H1 (cell line): ENCODE results near the gene SUSD6. TPM values are rescaled to one million over a fixed set of nuclear protein-coding genes. Genes with fewer than 3 reads are reported as not detected.

ENCODE experiments used
- CTCF ChIA-PET: fragments of 300-600 bp; sonication (Branson Sonifier 250); formaldehyde crosslinking; loops from one replicate; lab custom pipeline; 2021; ENCODE audit not compliant: partially characterized antibody; lab: Charles Lee
- POLR2A ChIA-PET: fragments of 300-600 bp; sonication (Branson Sonifier 250); formaldehyde crosslinking; loops from one replicate; lab custom pipeline; 2021; ENCODE audit warnings: inconsistent platforms; ENCODE audit not compliant: partially characterized antibody; lab: Charles Lee
- DNase-seq, 2 experiments: peaks; one replicate each; pipeline versions ENCODE4 v3.0.0 to v3.0.0-alpha.2; 2010 to 2022; ENCODE audit warnings: low spot score in 2 of 2, low read depth in 1 of 2, mixed read lengths in 1 of 2
- FAIRE-seq: peaks from 2 replicates; lab custom pipeline; 2011; peaks lifted over from hg19 to GRCh38; lab: Jason Lieb, UNC
- H2AFZ ChIP-seq: 2 replicates; pipeline ENCODE4 v1.8.1; 2012; ENCODE audit warnings: low read length, inconsistent platforms
- H2AK5ac ChIP-seq: 2 replicates; pipeline ENCODE4 v1.6.1; 2013; ENCODE audit warnings: low read depth, low read length
- H2BK120ac ChIP-seq: replicated peaks from 2 replicates; pipeline ENCODE3; 2013; ENCODE audit warnings: low read depth, low read length, inconsistent platforms
- H2BK12ac ChIP-seq: 2 replicates; pipeline ENCODE4 v1.6.1; 2013; ENCODE audit warnings: low read depth, low read length
- H2BK15ac ChIP-seq: 2 replicates; pipeline ENCODE4 v1.6.1; 2013; ENCODE audit warnings: low read length
- H2BK20ac ChIP-seq: 2 replicates; pipeline ENCODE4 v1.6.1; 2013; ENCODE audit warnings: low read length
- H2BK5ac ChIP-seq: 2 replicates; pipeline ENCODE4 v1.6.1; 2013; ENCODE audit warnings: low read depth, low read length
- H3K14ac ChIP-seq: 2 replicates; pipeline ENCODE4 v1.6.1; 2013; ENCODE audit warnings: inconsistent platforms; ENCODE audit not compliant: insufficient read length
- H3K18ac ChIP-seq: 2 replicates; pipeline ENCODE4 v1.6.1; 2013; ENCODE audit warnings: low read length; ENCODE audit errors: extremely low read depth
- H3K23ac ChIP-seq: 2 replicates; pipeline ENCODE4 v1.6.1; 2013; ENCODE audit warnings: inconsistent platforms; ENCODE audit not compliant: insufficient read length
- H3K23me2 ChIP-seq: 2 replicates; pipeline ENCODE4 v1.6.1; 2013; ENCODE audit warnings: low read depth, low read length
- H3K27ac ChIP-seq: 2 replicates; pipeline ENCODE4 v1.6.1; 2011; ENCODE audit warnings: low read depth, low read length, inconsistent platforms
- H3K27me3 ChIP-seq, 4 experiments: replicated peaks in 1 of 4; 1 replicate in 1 of 4; 2 replicates in 3 of 4; pipeline versions ENCODE4 v1.6.1 to v1.8.1; 2011 to 2013; ENCODE audit warnings: low read length in 3 of 4, mild to moderate bottlenecking in 3 of 4, inconsistent platforms in 2 of 4, mixed read lengths in 2 of 4, moderate library complexity in 1 of 4; ENCODE audit not compliant: control insufficient read depth in 3 of 4, insufficient read depth in 3 of 4; ENCODE audit errors: extremely low read depth in 1 of 4
- H3K36me3 ChIP-seq, 4 experiments: 2 replicates each; pipeline versions ENCODE4 v1.6.1 to v1.8.1; 2011 to 2013; ENCODE audit warnings: mild to moderate bottlenecking in 4 of 4, low read length in 3 of 4, moderate library complexity in 2 of 4, control low read depth in 1 of 4, inconsistent platforms in 1 of 4; ENCODE audit not compliant: insufficient read depth in 4 of 4, control insufficient read depth in 2 of 4
- H3K4ac ChIP-seq: replicated peaks from 2 replicates; pipeline ENCODE3; 2013; ENCODE audit warnings: low read length, low read depth, mixed read lengths, inconsistent platforms; ENCODE audit not compliant: insufficient read length
- H3K4me1 ChIP-seq, 4 experiments: replicated peaks in 1 of 4; 1 replicate in 1 of 4; 2 replicates in 3 of 4; pipeline versions ENCODE4 v1.6.1 to v1.8.1; 2011 to 2013; ENCODE audit warnings: low read length in 3 of 4, inconsistent platforms in 2 of 4, mixed read lengths in 1 of 4; ENCODE audit not compliant: insufficient read depth in 4 of 4, control insufficient read depth in 3 of 4
- H3K4me2 ChIP-seq, 2 experiments: 2 replicates each; pipeline versions ENCODE4 v1.6.1 to v1.8.1; 2011 to 2013; ENCODE audit warnings: low read depth in 2 of 2, low read length in 2 of 2, control low read depth in 1 of 2, inconsistent platforms in 1 of 2, mild to moderate bottlenecking in 1 of 2; ENCODE audit not compliant: insufficient read depth in 1 of 2
- H3K4me3 ChIP-seq, 4 experiments: fragments of 200-600, 300-600 bp in 1 of 4; sonication (generic), shearing (Covaris generic), sonication (Bioruptor Twin) in 1 of 4; 2 replicates each; pipeline versions ENCODE4 v1.5.1 to v1.8.1; 2011 to 2016; ENCODE audit warnings: low read length in 4 of 4, low read depth in 3 of 4, control low read depth in 2 of 4, inconsistent platforms in 2 of 4, mild to moderate bottlenecking in 2 of 4, mixed read lengths in 1 of 4, moderate library complexity in 1 of 4; ENCODE audit not compliant: insufficient read depth in 2 of 4; ENCODE audit errors: extremely low read depth in 1 of 4
- H3K56ac ChIP-seq: replicated peaks from 2 replicates; pipeline ENCODE3; 2013; ENCODE audit warnings: low read depth, mild to moderate bottlenecking, mixed read lengths, low read length, inconsistent platforms; ENCODE audit not compliant: insufficient read length
- H3K79me1 ChIP-seq: 2 replicates; pipeline ENCODE4 v1.6.1; 2013; ENCODE audit warnings: low read depth, low read length, control low read depth
- H3K79me2 ChIP-seq, 2 experiments: 2 replicates each; pipeline versions ENCODE4 v1.6.1 to v1.8.1; 2012 to 2013; ENCODE audit warnings: low read length in 2 of 2, mild to moderate bottlenecking in 2 of 2, inconsistent platforms in 1 of 2; ENCODE audit not compliant: insufficient read depth in 2 of 2, control insufficient read depth in 1 of 2
- H3K9ac ChIP-seq, 4 experiments: replicated peaks in 1 of 4; 1 replicate in 1 of 4; 2 replicates in 3 of 4; pipeline versions ENCODE4 v1.6.1 to v1.8.1; 2011 to 2013; ENCODE audit warnings: low read depth in 3 of 4, low read length in 3 of 4, control low read depth in 2 of 4, mild to moderate bottlenecking in 2 of 4, moderate library complexity in 2 of 4, inconsistent platforms in 1 of 4; ENCODE audit errors: extremely low read depth in 1 of 4
- H3K9me3 ChIP-seq, 2 experiments: 2 replicates each; pipeline versions ENCODE4 v1.6.1 to v1.8.1; 2012 to 2013; ENCODE audit warnings: mild to moderate bottlenecking in 2 of 2, moderate library complexity in 2 of 2, control low read depth in 1 of 2, inconsistent platforms in 1 of 2, low read depth in 1 of 2, low read length in 1 of 2, mixed read lengths in 1 of 2; ENCODE audit not compliant: insufficient read depth in 2 of 2
- H4K20me1 ChIP-seq, 2 experiments: replicated peaks in 1 of 2; 2 replicates each; pipeline versions ENCODE3 to v1.8.1; 2011 to 2013; ENCODE audit warnings: inconsistent platforms in 2 of 2, low read length in 2 of 2, mild to moderate bottlenecking in 1 of 2; ENCODE audit not compliant: insufficient read depth in 2 of 2, control insufficient read depth in 1 of 2
- H4K5ac ChIP-seq: 2 replicates; pipeline ENCODE4 v1.6.1; 2013; ENCODE audit warnings: low read length, low read depth, mixed read lengths, inconsistent platforms; ENCODE audit not compliant: insufficient read length
- H4K8ac ChIP-seq: 2 replicates; pipeline ENCODE4 v1.8.0; 2013; ENCODE audit warnings: mild to moderate bottlenecking, moderate library complexity, low read length, inconsistent platforms; ENCODE audit not compliant: insufficient read depth; ENCODE audit errors: extremely low read depth
- H4K91ac ChIP-seq: replicated peaks from 2 replicates; pipeline ENCODE3; 2013; ENCODE audit warnings: low read length, mixed read lengths, inconsistent platforms; ENCODE audit not compliant: insufficient read length
- CHD1 ChIP-seq: IDR thresholded peaks from 2 replicates; pipeline ENCODE4 v1.6.1; 2012; ENCODE audit warnings: low read depth, low read length, improper control_type of control experiment
- CHD2 ChIP-seq: IDR thresholded peaks from 2 replicates; pipeline ENCODE4 v1.6.1; 2012; ENCODE audit warnings: low read length, improper control_type of control experiment
- HDAC6 ChIP-seq: IDR thresholded peaks from one replicate; pipeline ENCODE4 v1.7.1; 2012; ENCODE audit warnings: low read depth, mild to moderate bottlenecking, inconsistent platforms, low read length, moderate library complexity
- JUN ChIP-seq: IDR thresholded peaks from 2 replicates; pipeline ENCODE4 v1.6.1; 2011; ENCODE audit warnings: low read depth, mild to moderate bottlenecking, improper control_type of control experiment, low read length
- KDM1A ChIP-seq: fragments of 200-600, 300-600 bp; sonication (generic); IDR thresholded peaks from 2 replicates; pipeline ENCODE4 v1.7.1; 2016; ENCODE audit warnings: mild to moderate bottlenecking, low read length, borderline replicate concordance
- NANOG ChIP-seq: IDR thresholded peaks from 2 replicates; pipeline ENCODE4 v1.6.1; 2011; ENCODE audit warnings: low read length, low read depth, mild to moderate bottlenecking, inconsistent platforms; ENCODE audit not compliant: insufficient read depth, poor library complexity, severe bottlenecking
- RBBP5 ChIP-seq: IDR thresholded peaks from 2 replicates; pipeline ENCODE4 v1.7.1; 2012; ENCODE audit warnings: low read depth, mild to moderate bottlenecking, inconsistent platforms, low read length, moderate library complexity, borderline replicate concordance
- SP2 ChIP-seq: IDR thresholded peaks from 2 replicates; pipeline ENCODE4 v1.6.1; 2012; ENCODE audit warnings: mild to moderate bottlenecking, low read length, inconsistent platforms
- TBP ChIP-seq: IDR thresholded peaks from 2 replicates; pipeline ENCODE4 v1.6.1; 2011; ENCODE audit warnings: low read depth, low read length, improper control_type of control experiment
- WGBS, 2 experiments: shearing (Covaris generic) in 1 of 2; methylation state at CpG; one replicate each; pipeline versions ENCODE4 v1.1.6 to v1.1.7; 2013 to 2015; ENCODE audit warnings: low lambda C conversion rate in 2 of 2, mixed read lengths in 2 of 2, inconsistent platforms in 1 of 2, low coverage in 1 of 2, missing lambda C conversion rate in 1 of 2; ENCODE audit not compliant: insufficient replicate concordance in 2 of 2, insufficient coverage in 1 of 2, insufficient read length in 1 of 2; ENCODE audit errors: extremely low coverage in 1 of 2, missing lambda C conversion rate in 1 of 2; 5-methylcytosine and 5-hydroxymethylcytosine counted together
- polyA plus RNA-seq, 7 experiments: library from polyadenylated mRNA; depleted of rRNA in 3 of 7; stranded (reverse) in 5 of 7; unstranded in 2 of 7; fragments of >200 nt in 5 of 7; fragments of 200-250 nt in 2 of 7; gene quantifications; 1 replicate in 5 of 7; 2 replicates in 1 of 7; 4 replicates in 1 of 7; pipeline versions ENCODE4 v1.2.1 to v1.2.3, GENCODE V29; 2011 to 2013; ENCODE audit warnings: missing spikeins in 2 of 7, mixed read lengths in 2 of 7
- total RNA-seq: library from RNA; stranded (reverse); fragmentation: NEBNext Ultra II Directional; extraction: Animal tissue kit (Norgen Biotek cat#: 25700); gene quantifications from 2 replicates; pipeline ENCODE4 v1.2.1, GENCODE V29; 2021
- TF ChIP-seq, protein P1 (sequence below): IDR thresholded peaks from 2 replicates; pipeline ENCODE4 v1.6.1; 2012; ENCODE audit warnings: inconsistent platforms
- TF ChIP-seq, protein P2 (sequence below): IDR thresholded peaks from 2 replicates; pipeline ENCODE4 v1.6.1; 2012; ENCODE audit warnings: inconsistent platforms

SUSD6 gene
- total and polyA plus RNA-seq, 2 of the 8 experiments (the other 6 are each of a cell fraction or from before 2014, with no cell fraction given): 3.0 to 3.8 TPM

DNA sequence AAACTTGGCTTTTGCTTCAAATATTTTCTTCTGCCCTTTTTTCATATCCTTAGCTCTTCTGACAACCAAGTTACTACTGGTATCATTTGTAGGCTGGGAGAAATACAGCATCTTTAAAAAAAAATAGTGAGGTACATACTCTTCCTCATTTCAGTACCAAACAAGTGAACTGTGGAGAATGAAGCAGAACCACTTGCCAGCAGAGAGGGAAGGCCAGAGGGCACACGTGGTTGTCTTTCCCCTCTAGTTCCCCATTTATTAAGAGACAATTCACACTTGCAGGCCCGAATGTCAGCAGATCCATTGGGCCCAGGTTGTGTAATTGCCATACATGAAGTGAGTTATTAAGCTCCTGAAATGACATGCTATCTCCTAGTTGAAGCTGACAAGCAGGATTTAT is 3.2 kb downstream of the SUSD6 start:
- Histone ChIP-seq H3K56ac (no peak overlapping the region), H3K14ac (no peak overlapping the region), H2BK120ac (no peak overlapping the region), H4K8ac (no peak overlapping the region), H2BK20ac (no peak overlapping the region), H3K27ac (no peak overlapping the region), H3K9me3 (no peaks in the 10 kb centered on the region), H2AFZ (no peak overlapping the region), H3K4me3 (no peak overlapping the region), H3K36me3 (no peaks in the 10 kb centered on the region), H3K79me2 (0 out of 4 replicates have a peak, but pooled peaks cover 0 to 5% of the 10 kb centered on the region in 2 experiments), H2BK5ac (no peak overlapping the region), H3K27me3 (peaks cover 0 to 3% (median 0%) of the 10 kb centered on the region in 4 experiments; a peak in 1 of 7 replicates), H2AK5ac (no peak overlapping the region), H4K20me1 (no peaks in the 10 kb centered on the region), H4K5ac (no peak overlapping the region), H3K4me1 (peaks cover 2 to 15% (median 7%) of the 10 kb centered on the region in 4 experiments; a peak in 5 of 7 replicates), H3K4ac (no peak overlapping the region), H3K23me2 (peaks cover 13% of the 10 kb centered on the region; the same call in 1 of the 2 replicates), H2BK12ac (no peak overlapping the region), H4K91ac (no peak overlapping the region), H3K79me1 (no peaks in the 10 kb centered on the region; the same call in 1 of the 2 replicates), H3K9ac (no peak overlapping the region; a peak in 1 of 7 replicates), H2BK15ac (no peak overlapping the region), H3K18ac (no peak overlapping the region), H3K23ac (no peak overlapping the region), H3K4me2 (no peak overlapping the region)
- CTCF ChIA-PET: interaction anchor here (1.0 to 4.4 kb wide), 4 partner anchors 11 to 113 kb away, joined by 3 to 16 read pairs (median 4); no protein-coding TSS in a partner anchor
- FAIRE-seq (no peak), DNase-seq (no peak)
- POLR2A ChIA-PET: no interaction called here
- WGBS, 2 experiments: 76% methylated on average over 2 of the region's 2 CpGs; no CpG with 5 or more reads in 1 of the 2 experiments
- TF ChIP-seq CHD2 (no peak), SP2 (no peak), NANOG (no peak), TBP (no peak), CHD1 (no peak), RBBP5 (no peak), HDAC6 (no peak), KDM1A (no peak), JUN (no peak)
- TF ChIP-seq, protein P1, sequence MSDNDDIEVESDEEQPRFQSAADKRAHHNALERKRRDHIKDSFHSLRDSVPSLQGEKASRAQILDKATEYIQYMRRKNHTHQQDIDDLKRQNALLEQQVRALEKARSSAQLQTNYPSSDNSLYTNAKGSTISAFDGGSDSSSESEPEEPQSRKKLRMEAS: no peak
- TF ChIP-seq, protein P2, sequence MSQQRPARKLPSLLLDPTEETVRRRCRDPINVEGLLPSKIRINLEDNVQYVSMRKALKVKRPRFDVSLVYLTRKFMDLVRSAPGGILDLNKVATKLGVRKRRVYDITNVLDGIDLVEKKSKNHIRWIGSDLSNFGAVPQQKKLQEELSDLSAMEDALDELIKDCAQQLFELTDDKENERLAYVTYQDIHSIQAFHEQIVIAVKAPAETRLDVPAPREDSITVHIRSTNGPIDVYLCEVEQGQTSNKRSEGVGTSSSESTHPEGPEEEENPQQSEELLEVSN: no peak
